ENCODE measurements around the gene CCL5.

CCL5 gene

GRCh38 chr17:35879773-35880654 lies at the start of gene CCL5:
TSS of gene CCL5 (minus strand) at chr17:35880360.
- in situ Hi-C loops (cut with MboI; ENCODE audit: low sequenced_read_pairs) = no loop called here

DNA sequence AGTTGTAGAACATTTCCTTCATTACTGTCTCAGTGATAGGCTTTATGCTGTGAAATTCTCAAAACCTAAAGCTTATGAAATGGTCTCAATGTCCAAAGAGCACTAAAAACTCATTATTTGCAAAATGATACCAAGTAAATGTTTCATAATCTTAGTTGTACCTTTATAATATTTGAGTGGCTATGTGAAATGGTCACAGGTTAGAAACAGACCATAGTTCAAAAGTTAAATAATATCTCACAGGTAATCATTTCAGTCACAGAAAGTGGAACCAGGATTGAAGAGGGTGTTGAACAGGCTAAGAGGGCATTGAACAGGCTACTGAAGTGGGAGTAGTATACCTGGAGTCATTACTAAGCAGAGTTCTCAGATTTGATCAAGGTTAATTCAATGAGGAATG lies 47.6 kb upstream of the CCL5 start:
- in situ Hi-C loops (cut with MboI; ENCODE audit: low sequenced_read_pairs) = no loop called here

DNA sequence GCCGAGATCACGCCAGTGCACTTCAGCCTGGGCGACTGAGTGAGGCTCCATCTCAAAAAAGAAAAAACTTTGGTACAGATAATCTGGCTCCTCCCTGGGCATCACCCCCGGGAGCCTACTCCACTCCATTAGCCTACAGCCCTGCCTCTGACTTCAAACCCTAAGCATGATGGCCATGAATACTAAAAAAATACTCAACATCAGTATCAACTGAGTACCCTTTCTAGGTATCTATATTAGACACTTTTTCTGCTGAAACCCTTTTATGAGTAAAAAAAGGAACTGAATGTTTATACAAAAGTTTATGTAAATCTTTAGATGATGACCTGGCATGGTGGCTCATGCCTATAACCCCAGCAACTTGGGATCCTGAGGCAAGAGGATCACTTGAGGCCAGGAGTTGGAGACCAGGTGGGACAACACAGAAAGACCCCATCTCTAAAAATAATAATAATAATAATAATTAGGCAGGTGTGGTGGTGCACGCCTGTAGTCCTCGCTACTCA lies 43.5 kb upstream of the CCL5 start:
- in situ Hi-C loops (cut with MboI; ENCODE audit: low sequenced_read_pairs) = no loop called here

GRCh38 chr17:35920229-35920628 lies 40.1 kb upstream of the CCL5 start:
- in situ Hi-C loops (cut with MboI; ENCODE audit: low sequenced_read_pairs) = no loop called here

DNA sequence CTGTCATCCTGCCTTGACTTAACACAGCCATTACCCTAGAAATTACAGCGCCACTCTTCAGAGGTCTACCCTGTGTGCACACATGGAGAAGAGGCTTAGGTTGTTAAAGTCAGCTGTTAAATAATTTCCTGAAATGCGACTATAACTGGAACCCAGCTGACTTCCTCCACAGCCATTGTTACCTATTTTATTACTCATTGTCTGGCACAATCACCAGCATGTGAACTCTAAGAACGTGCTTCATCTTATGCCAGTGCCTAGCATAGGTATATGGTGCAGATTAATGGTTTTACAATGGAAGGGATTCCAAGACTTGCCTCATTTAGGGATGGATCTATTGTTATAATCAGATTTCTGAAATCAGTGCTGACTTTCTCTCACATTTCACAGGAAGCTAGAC lies 38.5 kb upstream of the CCL5 start:
- in situ Hi-C loops (cut with MboI; ENCODE audit: low sequenced_read_pairs) = no loop called here

DNA sequence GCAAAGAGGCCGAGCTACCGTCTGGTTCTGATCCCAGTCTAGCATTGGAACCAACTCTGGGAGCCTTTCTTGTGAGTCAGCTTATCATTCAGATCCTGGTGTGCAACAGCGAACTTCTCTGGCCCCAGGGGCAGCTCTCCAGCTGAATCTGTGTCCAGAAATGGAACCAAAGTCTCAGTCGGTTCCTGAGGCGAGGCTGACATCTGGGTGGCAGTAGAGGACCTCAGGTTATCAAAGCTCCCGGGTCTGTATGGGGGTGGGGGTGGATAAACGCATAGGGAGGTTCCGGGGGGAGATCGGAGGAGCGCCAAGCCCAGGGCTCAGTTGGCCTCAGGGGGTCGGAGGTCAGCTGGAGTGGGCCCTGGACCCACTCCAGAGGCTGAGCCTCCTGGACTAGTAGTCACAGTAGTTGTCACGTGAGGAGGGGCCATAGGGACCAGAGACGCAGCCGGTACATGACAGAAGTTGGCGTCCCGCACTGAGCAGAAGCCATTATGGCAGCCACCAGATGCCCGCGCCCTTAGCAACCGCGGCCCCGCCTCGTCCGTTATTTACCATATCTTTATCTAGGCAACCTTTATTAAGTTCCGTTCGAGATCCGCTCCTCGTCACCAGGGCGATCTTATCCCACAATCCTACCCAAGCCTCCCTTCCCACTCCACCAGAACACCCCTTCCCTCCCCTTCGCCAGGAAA lies 37.5 kb upstream of the CCL5 start:
- in situ Hi-C loops (cut with MboI; ENCODE audit: low sequenced_read_pairs) = no loop called here

- in situ Hi-C loops (cut with MboI; ENCODE audit: low sequenced_read_pairs) = no loop called here
These were observed 35.2 kb upstream of the CCL5 start for GRCh38 chr17:35915153-35915964.

- in situ Hi-C loops (cut with MboI; ENCODE audit: low sequenced_read_pairs) = no loop called here
These were observed 34.2 kb upstream of the CCL5 start for GRCh38 chr17:35914354-35914753.

DNA sequence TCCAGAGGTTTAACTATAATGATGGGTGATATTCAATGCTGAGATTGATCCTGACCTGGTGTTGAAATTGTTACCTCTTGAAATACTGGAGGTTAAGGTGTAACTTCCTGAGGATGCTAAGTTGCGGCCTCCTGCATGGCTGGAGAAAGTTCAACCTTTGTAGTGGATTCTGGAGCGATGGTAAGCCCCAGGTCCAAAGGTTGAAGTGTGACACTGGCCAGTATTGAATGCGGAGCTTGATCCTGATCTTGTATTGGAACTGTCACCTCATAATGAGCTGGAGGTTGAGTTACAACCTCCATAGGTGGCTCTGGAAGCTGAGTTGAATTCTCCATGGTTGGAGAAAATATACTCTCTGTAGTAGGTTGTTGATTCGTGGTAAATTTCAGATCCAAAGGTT lies 33.4 kb upstream of the CCL5 start:
- in situ Hi-C loops (cut with MboI; ENCODE audit: low sequenced_read_pairs) = no loop called here

- in situ Hi-C loops (cut with MboI; ENCODE audit: low sequenced_read_pairs) = no loop called here
These were observed 32.8 kb upstream of the CCL5 start for GRCh38 chr17:35912942-35913341.

DNA sequence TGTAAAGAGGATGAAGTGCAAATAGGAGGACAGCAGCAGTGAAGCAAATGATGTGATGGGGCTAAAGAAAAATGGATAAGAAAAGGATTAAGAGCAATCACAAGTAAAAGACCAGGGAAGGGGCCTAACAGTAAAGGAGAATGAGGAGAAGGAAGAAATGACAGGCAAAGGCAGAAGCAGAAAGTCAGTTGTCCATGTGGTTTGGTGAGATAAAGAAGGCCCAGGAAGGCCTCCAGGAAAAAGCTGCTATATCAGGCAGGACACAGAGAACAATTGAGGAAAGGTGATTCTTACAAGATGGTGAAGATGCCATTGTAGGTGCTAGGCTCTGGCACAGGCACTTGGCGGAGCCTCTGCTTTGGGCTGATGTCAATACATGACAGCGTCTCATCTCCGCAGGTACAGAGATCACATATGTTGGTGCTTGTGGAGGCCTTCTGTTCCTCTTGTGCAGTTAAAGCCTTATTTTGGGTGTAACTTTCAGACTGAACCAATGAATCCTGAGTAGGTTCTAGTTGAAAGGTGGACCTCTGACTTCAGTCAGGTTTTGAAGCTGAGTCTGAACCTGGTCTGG lies 32.3 kb upstream of the CCL5 start:
- in situ Hi-C loops (cut with MboI; ENCODE audit: low sequenced_read_pairs) = no loop called here

DNA sequence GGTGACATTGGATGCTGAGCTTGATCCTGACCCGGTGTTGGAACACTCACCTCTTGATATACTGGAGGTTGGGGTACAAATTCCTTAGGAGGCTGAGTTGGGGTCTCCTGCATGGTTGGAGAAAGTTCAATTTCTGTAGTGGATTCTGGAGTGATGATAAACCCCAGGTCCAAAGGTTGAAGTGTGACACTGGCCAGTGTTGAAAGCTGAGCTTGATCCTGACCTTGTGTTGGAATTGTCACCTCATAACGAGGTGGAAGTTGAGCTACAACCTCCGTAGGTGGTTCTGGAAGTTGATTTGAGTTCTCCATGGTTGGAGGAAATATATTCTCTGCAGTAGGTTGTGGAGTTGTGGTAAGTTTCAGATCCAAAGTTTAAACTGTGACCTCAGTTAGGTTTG lies 29.2 kb upstream of the CCL5 start:
- in situ Hi-C loops (cut with MboI; ENCODE audit: low sequenced_read_pairs) = no loop called here

DNA sequence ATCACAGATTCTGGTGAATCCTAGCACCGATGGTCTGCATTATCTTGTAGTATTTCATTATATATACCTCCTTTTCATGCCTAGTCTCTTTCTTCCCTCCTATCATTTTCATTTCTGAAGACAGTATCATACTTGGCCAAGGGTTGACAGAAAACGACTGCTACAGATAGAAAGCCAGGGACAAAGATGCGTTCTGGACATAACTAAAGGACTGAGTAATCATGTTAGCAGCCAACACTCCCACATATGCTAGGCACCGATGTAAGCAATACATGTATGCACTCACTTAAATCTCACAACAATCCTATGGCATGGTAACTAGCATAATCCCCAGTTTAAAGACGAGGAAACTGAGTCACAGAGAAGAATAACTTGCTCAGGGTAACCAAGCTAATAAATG lies 27.5 kb upstream of the CCL5 start:
- in situ Hi-C loops (cut with MboI; ENCODE audit: low sequenced_read_pairs) = no loop called here

DNA sequence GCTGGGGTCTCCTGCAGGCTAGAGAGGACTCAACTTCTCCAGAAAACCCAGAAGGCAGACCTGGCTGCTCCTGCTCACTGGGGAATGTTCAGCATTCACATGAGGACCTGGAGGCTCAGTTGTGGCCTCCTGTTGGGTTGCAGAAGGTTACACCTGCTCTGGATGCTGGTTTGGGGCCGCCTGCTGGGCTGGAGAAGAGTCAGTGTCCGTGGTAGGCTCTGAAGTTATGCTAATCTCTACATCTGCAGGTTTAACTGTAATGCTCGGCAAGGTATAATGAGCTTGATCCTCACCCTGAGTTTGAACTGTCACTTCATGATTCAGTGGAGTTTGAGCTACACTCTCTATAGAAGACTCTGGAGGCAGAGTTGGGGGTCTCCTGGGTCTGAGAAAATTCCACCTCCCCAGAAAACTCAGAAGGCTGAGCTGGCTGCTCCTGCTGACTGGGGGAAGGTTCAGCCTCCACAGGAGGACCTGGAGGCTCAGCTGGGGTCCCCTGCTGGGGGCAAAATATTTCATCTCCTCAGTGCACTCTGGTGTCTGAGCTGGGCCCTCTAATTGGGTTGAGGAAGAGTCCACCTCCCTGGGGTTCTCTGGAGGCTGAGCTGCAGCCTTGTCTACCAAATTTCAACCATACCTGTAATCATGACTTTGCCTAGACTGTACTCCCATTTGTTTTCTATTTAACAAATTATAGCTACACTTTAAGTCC lies 26.9 kb upstream of the CCL5 start:
- in situ Hi-C loops (cut with MboI; ENCODE audit: low sequenced_read_pairs) = no loop called here

DNA sequence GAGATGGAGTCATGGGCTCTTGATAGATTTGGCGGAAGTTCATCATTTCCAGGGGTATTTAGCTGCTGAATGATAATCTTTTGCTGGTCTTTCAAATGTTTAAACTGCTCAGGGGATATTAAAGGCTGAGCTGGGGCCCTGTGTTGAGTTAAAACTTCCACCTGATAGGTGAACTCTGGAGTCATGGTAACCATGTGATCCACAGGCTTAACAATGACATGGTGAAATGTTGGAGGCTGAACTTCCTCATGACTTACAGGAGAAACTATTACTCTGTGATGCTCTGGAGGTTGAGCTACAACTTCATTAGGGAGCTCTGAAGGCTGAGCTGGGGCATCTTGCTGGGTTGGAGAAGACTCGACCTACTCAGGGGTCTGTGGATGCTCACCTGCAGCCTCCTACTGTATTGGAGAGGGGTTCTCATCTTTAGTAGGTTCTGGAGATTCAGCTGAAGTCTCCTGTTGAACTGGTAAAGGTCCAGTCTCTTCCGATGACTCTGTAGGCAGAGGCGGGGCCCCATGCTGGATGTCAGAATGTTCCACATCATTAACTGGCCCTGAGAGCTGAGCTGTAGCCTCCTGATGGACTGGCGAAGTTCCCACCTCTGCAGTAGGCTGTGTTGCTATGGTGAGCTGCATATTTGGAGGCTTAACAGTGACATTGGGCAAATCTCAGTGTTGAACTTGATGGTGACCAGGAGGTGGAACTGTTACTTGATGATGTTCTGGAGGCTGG lies 26.2 kb upstream of the CCL5 start:
- in situ Hi-C loops (cut with MboI; ENCODE audit: low sequenced_read_pairs) = no loop called here

GRCh38 chr17:35903451-35903850 lies 23.3 kb upstream of the CCL5 start:
- in situ Hi-C loops (cut with MboI; ENCODE audit: low sequenced_read_pairs) = no loop called here

DNA sequence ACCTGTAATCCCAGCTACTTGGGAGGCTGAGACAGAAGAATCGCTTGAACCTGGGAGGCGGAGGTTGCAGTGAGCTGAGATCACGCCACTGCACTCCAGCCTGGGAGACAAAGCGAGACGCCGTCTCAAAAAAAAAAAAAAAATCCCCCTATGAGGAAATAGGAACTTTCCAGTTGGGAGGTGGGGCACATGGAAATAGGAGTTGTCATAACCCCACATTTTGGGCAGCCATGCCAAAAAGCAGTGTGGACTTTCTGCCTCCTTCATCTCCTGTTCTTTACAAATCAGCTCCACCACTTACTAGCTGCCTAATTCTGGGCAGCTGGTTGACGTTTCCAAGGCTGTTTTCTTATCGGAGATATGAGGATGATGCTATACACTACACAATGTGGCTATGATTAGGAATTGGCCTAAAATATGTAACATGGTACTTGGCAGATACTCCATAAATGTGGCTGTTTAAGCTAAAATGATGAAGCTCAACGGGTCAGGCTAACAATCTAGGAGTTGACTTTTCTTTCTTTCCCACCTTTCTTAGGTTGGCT lies 21.5 kb upstream of the CCL5 start:
- in situ Hi-C loops (cut with MboI; ENCODE audit: low sequenced_read_pairs) = no loop called here

DNA sequence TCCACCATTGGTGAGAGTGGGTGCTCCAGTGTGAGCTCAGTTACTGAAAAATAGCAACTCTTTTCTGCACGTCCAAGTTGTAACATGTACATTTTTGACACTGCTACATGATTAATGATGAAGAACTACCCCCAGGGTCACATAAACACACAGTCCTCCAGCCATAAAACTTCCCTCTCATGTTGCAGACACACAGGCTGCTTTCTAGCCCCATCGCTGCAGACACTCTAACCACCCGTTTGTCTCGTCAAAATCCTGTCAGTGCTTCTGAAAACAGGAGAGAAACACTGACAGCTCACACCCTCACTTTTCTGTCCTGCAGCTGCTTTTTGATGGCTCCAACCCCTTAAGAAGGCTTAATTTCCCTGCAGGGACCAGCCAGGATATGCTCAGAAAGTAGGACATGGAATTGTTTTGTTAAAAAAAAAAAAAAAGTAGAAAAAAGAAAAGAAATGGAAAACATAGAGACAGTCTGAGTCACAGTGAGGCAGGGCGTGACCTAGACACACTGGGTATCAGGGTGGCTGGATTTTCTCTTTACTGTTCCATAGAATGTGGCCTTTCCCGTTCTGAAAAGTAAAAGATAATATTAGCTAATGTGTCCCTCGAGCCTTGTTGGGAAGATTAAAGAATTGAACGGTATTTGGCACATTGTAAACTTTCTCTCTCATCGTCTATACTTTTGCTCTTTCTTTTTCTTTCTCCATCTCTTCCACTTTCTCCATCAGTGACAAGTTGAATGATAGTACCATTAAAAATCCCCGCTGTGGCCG lies 20.7 kb upstream of the CCL5 start:
- in situ Hi-C loops (cut with MboI; ENCODE audit: low sequenced_read_pairs) = no loop called here

DNA sequence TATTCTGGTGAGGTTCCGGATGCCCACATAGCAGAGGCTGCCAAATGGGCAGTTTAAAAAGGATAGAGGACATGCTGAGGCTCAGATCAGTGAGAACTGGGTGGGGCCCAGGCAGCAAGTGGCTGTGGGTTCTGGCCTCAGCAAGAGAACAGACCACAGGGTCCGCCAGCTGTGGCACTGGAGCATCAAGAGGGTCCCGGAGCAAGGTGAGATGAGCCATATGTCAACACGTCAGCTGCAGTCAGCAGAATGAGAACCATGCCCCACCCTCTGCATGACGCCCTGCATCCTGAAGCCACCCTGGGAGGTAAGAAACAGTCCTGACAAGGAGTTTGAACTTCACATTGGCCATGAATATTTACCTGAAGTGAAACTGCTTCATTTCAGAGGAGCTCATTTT lies 20.1 kb upstream of the CCL5 start:
- in situ Hi-C loops (cut with MboI; ENCODE audit: low sequenced_read_pairs) = no loop called here
